Natural killer cell (primary cell): ENCODE results near the gene MGP. TPM values are rescaled to one million over a fixed set of nuclear protein-coding genes. Genes with fewer than 3 reads are reported as not detected.
A peak's percentile ranks its signal among the peaks of the same experiment; 100 is the strongest.

ENCODE experiments used
- ATAC-seq, 3 donors: fragments of 150-1000 bp in 2 of 3; fragments of 200-7000 bp in 1 of 3; cut with Tn5 transposase; 1 replicate in 1 of 3; 2 replicates in 2 of 3; pipeline ENCODE4 v1.10.0; 2021; ENCODE audit warnings: mild to moderate bottlenecking in 2 of 3, moderate library complexity in 2 of 3
- DNase-seq, 2 donors: peaks; one replicate each; pipeline versions ENCODE4 v3.0.0 to v3.0.0-alpha.2; 2013 to 2021; ENCODE audit warnings: mixed read lengths in 1 of 2
- H3K27ac ChIP-seq: one replicate; pipeline ENCODE4 v1.5.1; 2013; ENCODE audit warnings: mild to moderate bottlenecking, low read length
- H3K27me3 ChIP-seq: one replicate; pipeline ENCODE4 v1.6.1; 2013; ENCODE audit warnings: low read length; ENCODE audit not compliant: control insufficient read depth, insufficient read depth
- H3K36me3 ChIP-seq: one replicate; pipeline ENCODE4 v1.6.1; 2013; ENCODE audit warnings: low read length; ENCODE audit not compliant: control insufficient read depth, insufficient read depth
- H3K4me1 ChIP-seq: one replicate; pipeline ENCODE4 v1.6.1; 2013; ENCODE audit warnings: low read length; ENCODE audit not compliant: control insufficient read depth, insufficient read depth
- H3K4me3 ChIP-seq: one replicate; pipeline ENCODE4 v1.5.1; 2013; ENCODE audit warnings: low read length
- H3K9me3 ChIP-seq: one replicate; pipeline ENCODE4 v1.6.1; 2013; ENCODE audit warnings: low read length; ENCODE audit not compliant: control insufficient read depth, insufficient read depth
- H3K27ac Mint-ChIP-seq, 2 donors: one replicate each; pipeline ENCODE4 v1.8.0; 2022; ENCODE audit warnings: mild to moderate bottlenecking in 2 of 2, mixed read lengths in 2 of 2, moderate library complexity in 1 of 2
- H3K27me3 Mint-ChIP-seq, 2 donors: one replicate each; pipeline ENCODE4 v1.8.0; 2022; ENCODE audit warnings: low read depth in 2 of 2, mixed read lengths in 2 of 2
- H3K36me3 Mint-ChIP-seq: one replicate; pipeline ENCODE4 v1.8.0; 2022; ENCODE audit warnings: mixed read lengths
- H3K4me1 Mint-ChIP-seq, 2 donors: one replicate each; pipeline ENCODE4 v1.8.0; 2022; ENCODE audit warnings: mixed read lengths in 2 of 2
- H3K4me3 Mint-ChIP-seq: one replicate; pipeline ENCODE4 v1.8.0; 2022; ENCODE audit warnings: mild to moderate bottlenecking, moderate library complexity, mixed read lengths
- H3K9me3 Mint-ChIP-seq, 2 donors: one replicate each; pipeline ENCODE4 v1.8.0; 2022; ENCODE audit warnings: mixed read lengths in 2 of 2
- WGBS: methylation state at CpG from one replicate; pipeline ENCODE4 v1.1.7; 2013; ENCODE audit warnings: missing lambda C conversion rate; ENCODE audit not compliant: insufficient coverage; 5-methylcytosine and 5-hydroxymethylcytosine counted together
- intact Hi-C: fragments of 100-400 bp; cut with micrococcal nuclease; formaldehyde crosslinking; loops from one replicate; pipeline ENCODE4 v1.14.2; 2022
- total RNA-seq, 4 donors: library from RNA; stranded (reverse); fragments of 120-200 nt in 1 of 4; gene quantifications; one replicate each; pipeline versions ENCODE4 v1.2.3 to v1.2.4, GENCODE V29; 2013 to 2022
- TF ChIP-seq, protein P1 (sequence below): fragments of 200-600 bp; IDR thresholded peaks from one replicate; pipeline ENCODE4 v1.8.0; 2022; ENCODE audit warnings: antibody characterized with exemption

The MGP gene
- total RNA-seq, 3 donors from 2014 or later (not counting 1 experiment from before 2014, with no cell fraction given): 0.89 to 1.1 TPM; not detected in 1

- TF ChIP-seq, protein P1, sequence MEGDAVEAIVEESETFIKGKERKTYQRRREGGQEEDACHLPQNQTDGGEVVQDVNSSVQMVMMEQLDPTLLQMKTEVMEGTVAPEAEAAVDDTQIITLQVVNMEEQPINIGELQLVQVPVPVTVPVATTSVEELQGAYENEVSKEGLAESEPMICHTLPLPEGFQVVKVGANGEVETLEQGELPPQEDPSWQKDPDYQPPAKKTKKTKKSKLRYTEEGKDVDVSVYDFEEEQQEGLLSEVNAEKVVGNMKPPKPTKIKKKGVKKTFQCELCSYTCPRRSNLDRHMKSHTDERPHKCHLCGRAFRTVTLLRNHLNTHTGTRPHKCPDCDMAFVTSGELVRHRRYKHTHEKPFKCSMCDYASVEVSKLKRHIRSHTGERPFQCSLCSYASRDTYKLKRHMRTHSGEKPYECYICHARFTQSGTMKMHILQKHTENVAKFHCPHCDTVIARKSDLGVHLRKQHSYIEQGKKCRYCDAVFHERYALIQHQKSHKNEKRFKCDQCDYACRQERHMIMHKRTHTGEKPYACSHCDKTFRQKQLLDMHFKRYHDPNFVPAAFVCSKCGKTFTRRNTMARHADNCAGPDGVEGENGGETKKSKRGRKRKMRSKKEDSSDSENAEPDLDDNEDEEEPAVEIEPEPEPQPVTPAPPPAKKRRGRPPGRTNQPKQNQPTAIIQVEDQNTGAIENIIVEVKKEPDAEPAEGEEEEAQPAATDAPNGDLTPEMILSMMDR: no peak
- no peaks in the 10 kb centered on the region for H3K36me3 Mint-ChIP-seq
- intact Hi-C loops: loop anchor here (5.0 to 10.0 kb wide), 2 partner anchors 122 to 420 kb away; no protein-coding TSS in a partner anchor
These were observed 38.6 kb downstream of the MGP start for GRCh38 chr12:14846876-14847580.

GRCh38 chr12:14846042-14846587 lies 39.5 kb downstream of the MGP start:
- Mint-ChIP-seq H3K27me3 (peaks cover 0 to 13% of the 10 kb centered on the region in 2 donors), H3K4me3 (no peak overlapping the region), H3K9me3 (no peaks in the 10 kb centered on the region), H3K36me3 (no peaks in the 10 kb centered on the region), H3K4me1 (peaks cover 0 to 5% of the 10 kb centered on the region in 2 donors), H3K27ac (no peak overlapping the region)
- Histone ChIP-seq H3K27ac (no peak overlapping the region), H3K4me3 (no peak overlapping the region), H3K4me1 (no peaks in the 10 kb centered on the region), H3K27me3 (no peaks in the 10 kb centered on the region), H3K9me3 (no peaks in the 10 kb centered on the region), H3K36me3 (no peaks in the 10 kb centered on the region)
- 36% methylated on average over 1 of the region's 3 CpGs for WGBS
- no peak for DNase-seq
- ATAC-seq: no peak
- TF ChIP-seq, protein P1: no peak
- intact Hi-C loops: loop anchor here (5.0 to 10.0 kb wide), 2 partner anchors 121 to 421 kb away; no protein-coding TSS in a partner anchor

More at GRCh38 chr12:14846876-14847580, 38.6 kb downstream of the MGP start:
- H3K4me1 ChIP-seq: no peaks in the 10 kb centered on the region
- ATAC-seq (no peak), DNase-seq (no peak)
- 87% methylated on average over 3 of the region's 4 CpGs for WGBS
- no peaks in the 10 kb centered on the region for H3K36me3 ChIP-seq
- H3K9me3 ChIP-seq: no peaks in the 10 kb centered on the region
- Mint-ChIP-seq H3K4me1 (peaks cover 0 to 5% of the 10 kb centered on the region in 2 donors), H3K27me3 (peaks cover 0 to 13% of the 10 kb centered on the region in 2 donors), H3K4me3 (no peak overlapping the region), H3K9me3 (no peaks in the 10 kb centered on the region), H3K27ac (no peak overlapping the region)
- H3K4me3 ChIP-seq: no peak overlapping the region
- no peaks in the 10 kb centered on the region for H3K27me3 ChIP-seq
- H3K27ac ChIP-seq: no peak overlapping the region

DNA sequence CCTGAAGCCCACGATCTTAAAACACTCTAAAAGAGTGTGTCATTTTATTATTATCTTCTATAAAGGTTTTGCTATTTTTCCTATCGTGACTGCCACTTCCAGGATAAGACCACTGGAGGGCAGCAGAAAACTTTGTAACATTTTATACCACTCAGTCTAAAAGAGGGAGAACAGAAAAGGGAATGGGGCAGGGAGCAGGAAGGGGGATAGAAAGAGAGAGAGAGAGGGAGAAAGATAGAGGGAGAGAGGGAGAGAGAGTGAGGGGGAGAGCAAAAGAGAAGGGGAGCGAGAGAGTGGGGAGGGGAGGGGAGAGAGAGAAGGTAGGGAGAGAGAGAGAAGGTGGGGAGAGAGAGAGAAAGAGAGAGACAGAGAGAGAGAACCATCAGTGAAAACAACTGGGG lies 40.3 kb downstream of the MGP start:
- H3K27ac ChIP-seq: no peak overlapping the region
- WGBS: 63% methylated on average over 1 of the region's 3 CpGs
- peak overlapping the region in 1 of 2 donors; percentile 11 for H3K27ac Mint-ChIP-seq

More for the DNA sequence above, 40.3 kb downstream of the MGP start:
- peak in 1 of 2 donors; percentile 77 for DNase-seq
- Histone ChIP-seq H3K27me3 (no peaks in the 10 kb centered on the region), H3K36me3 (no peaks in the 10 kb centered on the region), H3K9me3 (no peaks in the 10 kb centered on the region), H3K4me1 (no peaks in the 10 kb centered on the region), H3K4me3 (no peak overlapping the region)
- no peaks in the 10 kb centered on the region for H3K36me3 Mint-ChIP-seq
- H3K4me3 Mint-ChIP-seq: no peak overlapping the region
- H3K4me1 Mint-ChIP-seq: peaks cover 0 to 5% of the 10 kb centered on the region in 2 donors
- peaks cover 0 to 16% of the 10 kb centered on the region in 2 donors for H3K27me3 Mint-ChIP-seq
- peak; percentile 62 to 81 (median 64) for ATAC-seq
- intact Hi-C loops: loop anchor here (1.0 to 10.0 kb wide), 3 partner anchors 121 to 422 kb away; no protein-coding TSS in a partner anchor
- no peaks in the 10 kb centered on the region for H3K9me3 Mint-ChIP-seq
- TF ChIP-seq, protein P1: peak; percentile 66
